ENCODE results near the gene ZDHHC14.
"Not testable (repeated sequence)": the region's sequence is repeated elsewhere in the genome, so short reads cannot be mapped to it uniquely, and the experiment has no call there.

Gene ZDHHC14

GRCh38 chr6:157464653-157465535, 83.9 kb downstream of the ZDHHC14 start:
- no peak for DNase-seq (ENCODE audit: low spot score)

- no peak for DNase-seq (ENCODE audit: low spot score)
Observed at GRCh38 chr6:157466342-157466648, 85.3 kb downstream of the ZDHHC14 start.

GRCh38 chr6:157467339-157467738, 86.3 kb downstream of the ZDHHC14 start:
- DNase-seq (ENCODE audit: low spot score): not testable (repeated sequence)

- no peak for DNase-seq (ENCODE audit: low spot score)
Observed at GRCh38 chr6:157468054-157468453, 87.1 kb downstream of the ZDHHC14 start.

- DNase-seq (ENCODE audit: low spot score): no peak
Observed at GRCh38 chr6:157468574-157468973, 87.6 kb downstream of the ZDHHC14 start.

GRCh38 chr6:157469378-157469777, 88.4 kb downstream of the ZDHHC14 start:
- DNase-seq (ENCODE audit: low spot score): no peak

GRCh38 chr6:157471077-157471686, 90.2 kb downstream of the ZDHHC14 start:
- DNase-seq (ENCODE audit: low spot score): no peak

- no peak for DNase-seq (ENCODE audit: low spot score)
Observed at GRCh38 chr6:157471895-157472686, 91.1 kb downstream of the ZDHHC14 start.

- no peak for DNase-seq (ENCODE audit: low spot score)
Observed at GRCh38 chr6:157476797-157477196, 95.8 kb downstream of the ZDHHC14 start.

GRCh38 chr6:157478926-157479325, 97.9 kb downstream of the ZDHHC14 start:
- no peak for DNase-seq (ENCODE audit: low spot score)

GRCh38 chr6:157479464-157480303, 98.7 kb downstream of the ZDHHC14 start:
- no peak for DNase-seq (ENCODE audit: low spot score)

- DNase-seq (ENCODE audit: low spot score): no peak
Observed at GRCh38 chr6:157481189-157481864, 100.3 kb downstream of the ZDHHC14 start.

- no peak for DNase-seq (ENCODE audit: low spot score)
Observed at GRCh38 chr6:157481865-157482249, 100.9 kb downstream of the ZDHHC14 start.

- DNase-seq (ENCODE audit: low spot score): no peak
Observed at GRCh38 chr6:157483770-157484169, 102.8 kb downstream of the ZDHHC14 start.

GRCh38 chr6:157484181-157484580, 103.2 kb downstream of the ZDHHC14 start:
- no peak for DNase-seq (ENCODE audit: low spot score)

- DNase-seq (ENCODE audit: low spot score): no peak
Observed at GRCh38 chr6:157486572-157486971, 105.6 kb downstream of the ZDHHC14 start.

GRCh38 chr6:157487110-157487773, 106.3 kb downstream of the ZDHHC14 start:
- DNase-seq (ENCODE audit: low spot score): no peak

- DNase-seq (ENCODE audit: low spot score): no peak
Observed at GRCh38 chr6:157488058-157488457, 107.1 kb downstream of the ZDHHC14 start.

- no peak for DNase-seq (ENCODE audit: low spot score)
Observed at GRCh38 chr6:157488716-157489118, 107.7 kb downstream of the ZDHHC14 start.

- DNase-seq (ENCODE audit: low spot score): no peak
Observed at GRCh38 chr6:157490611-157491269, 109.8 kb downstream of the ZDHHC14 start.

Data from HuH-7.5 (cell line).